Measurements from ENCODE around the gene KRTAP4-6. TPM values are rescaled to one million over a fixed set of nuclear protein-coding genes. Genes with fewer than 3 reads are reported as not detected.
"Not testable (repeated sequence)": the region's sequence is repeated elsewhere in the genome, so short reads cannot be mapped to it uniquely, and the experiment has no call there.

Gene KRTAP4-6
- polyA plus RNA-seq, 3 donors from 2014 or later = not detected

GRCh38 chr17:41160648-41161047 lies 20.3 kb upstream of the KRTAP4-6 start, which contains the start of gene KRTAP4-4:
Gene KRTAP4-4 (minus strand): TSS chr17:41160748. CDS start chr17:41160691, 57 bp downstream.
- Mint-ChIP-seq H3K9me3 (no peaks in the 10 kb centered on the region), H3K27ac (no peak within 1 kb of the TSS), H3K36me3 (no peaks in the 10 kb centered on the region), H3K4me3 (no peak within 1 kb of the TSS), H3K4me1 (no peaks in the 10 kb centered on the region), H3K27me3 (ENCODE audit: low read depth in 3 of 3) (peaks cover 4 to 12% (median 11%) of the 10 kb centered on the region in 3 donors)
- no peak for DNase-seq

- H3K27ac Mint-ChIP-seq, DNase-seq, H3K4me3 Mint-ChIP-seq, H3K4me1 Mint-ChIP-seq, H3K9me3 Mint-ChIP-seq, H3K36me3 Mint-ChIP-seq: not testable (repeated sequence)
- H3K27me3 Mint-ChIP-seq (ENCODE audit: low read depth in 3 of 3) = peaks cover 4 to 13% (median 12%) of the 10 kb centered on the region in 3 donors
Observed at GRCh38 chr17:41160190-41160589, 19.8 kb upstream of the KRTAP4-6 start.

DNA sequence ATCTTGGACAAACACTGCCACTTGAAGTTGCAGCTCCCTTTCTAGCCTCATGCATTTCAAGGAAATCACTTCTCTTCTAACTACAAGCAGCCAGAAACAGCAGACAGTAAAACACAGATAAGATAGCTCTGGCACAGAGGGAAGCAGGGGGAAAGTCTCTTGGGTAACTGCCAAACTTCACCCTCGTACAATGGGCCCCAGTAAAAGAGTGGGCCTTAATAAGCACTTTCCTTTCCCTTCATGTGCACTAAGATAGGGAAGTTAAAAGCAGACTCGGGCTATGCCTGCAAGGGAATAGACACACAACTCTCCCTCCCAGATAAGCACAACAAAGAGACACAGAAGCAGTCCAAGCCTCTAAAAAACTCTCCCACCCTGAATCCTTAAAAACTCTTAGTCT lies 13.5 kb upstream of the KRTAP4-6 start:
- no peaks in the 10 kb centered on the region for H3K36me3 Mint-ChIP-seq
- no peaks in the 10 kb centered on the region for H3K9me3 Mint-ChIP-seq
- H3K4me3 Mint-ChIP-seq = no peak overlapping the region
- H3K27me3 Mint-ChIP-seq (ENCODE audit: low read depth in 3 of 3) = peaks cover 2 to 12% (median 4%) of the 10 kb centered on the region in 3 donors
- H3K4me1 Mint-ChIP-seq = no peaks in the 10 kb centered on the region
- no peak for DNase-seq
- H3K27ac Mint-ChIP-seq = no peak overlapping the region

- no peak overlapping the region for H3K27ac Mint-ChIP-seq
- H3K4me1 Mint-ChIP-seq = no peaks in the 10 kb centered on the region
- DNase-seq = no peak
- no peak overlapping the region for H3K4me3 Mint-ChIP-seq
- no peaks in the 10 kb centered on the region for H3K36me3 Mint-ChIP-seq
- peaks cover 0 to 10% (median 3%) of the 10 kb centered on the region in 3 donors for H3K27me3 Mint-ChIP-seq (ENCODE audit: low read depth in 3 of 3)
- H3K9me3 Mint-ChIP-seq = no peaks in the 10 kb centered on the region
Observed at GRCh38 chr17:41151525-41151924, 11.2 kb upstream of the KRTAP4-6 start.

DNA sequence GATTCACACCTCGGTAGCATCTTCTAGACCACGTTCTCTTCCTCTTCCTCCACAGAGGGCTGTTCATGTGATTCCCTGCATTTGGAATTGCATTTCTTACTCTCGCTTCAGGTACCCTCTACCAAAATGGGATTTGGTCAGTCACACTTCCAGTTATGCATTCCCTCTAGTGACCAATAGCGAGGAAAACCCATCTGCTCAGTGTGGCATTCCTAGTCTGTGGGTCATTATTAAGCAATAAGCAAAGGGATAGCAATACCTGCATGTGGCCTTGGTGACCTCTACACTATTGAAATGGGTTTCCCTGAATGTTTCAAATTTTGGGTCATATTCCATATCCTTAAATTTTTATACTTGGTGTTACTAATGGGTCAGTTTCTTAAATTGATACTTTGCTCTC lies 9.7 kb upstream of the KRTAP4-6 start:
- Mint-ChIP-seq H3K9me3 (peaks cover 0 to 1% (median 0%) of the 10 kb centered on the region in 6 donors), H3K27ac (no peak overlapping the region), H3K36me3 (no peaks in the 10 kb centered on the region), H3K27me3 (ENCODE audit: low read depth in 3 of 3) (peaks cover 0 to 6% (median 3%) of the 10 kb centered on the region in 3 donors), H3K4me3 (no peak overlapping the region), H3K4me1 (no peaks in the 10 kb centered on the region)
- no peak for DNase-seq

- no peak within 1 kb of the TSS for H3K4me3 Mint-ChIP-seq
- H3K27ac Mint-ChIP-seq = no peak within 1 kb of the TSS
- peaks cover 0 to 2% (median 0%) of the 10 kb centered on the region in 6 donors for H3K9me3 Mint-ChIP-seq
- H3K36me3 Mint-ChIP-seq = no peaks in the 10 kb centered on the region
- peaks cover 0 to 6% (median 3%) of the 10 kb centered on the region in 3 donors for H3K27me3 Mint-ChIP-seq (ENCODE audit: low read depth in 3 of 3)
- no peak for DNase-seq
- H3K4me1 Mint-ChIP-seq = no peaks in the 10 kb centered on the region
Observed at GRCh38 chr17:41149652-41149985, 9.3 kb upstream of the KRTAP4-6 start, which contains the start of gene KRTAP4-5. Gene KRTAP4-5 (minus strand): TSS chr17:41149825. CDS start chr17:41149767, 58 bp downstream.

GRCh38 chr17:41148971-41149651 lies 8.8 kb upstream of the KRTAP4-6 start:
- H3K9me3 Mint-ChIP-seq; DNase-seq; H3K36me3 Mint-ChIP-seq; H3K4me3 Mint-ChIP-seq; H3K27me3 Mint-ChIP-seq (ENCODE audit: low read depth in 3 of 3); H3K4me1 Mint-ChIP-seq; H3K27ac Mint-ChIP-seq: not testable (repeated sequence)

DNA sequence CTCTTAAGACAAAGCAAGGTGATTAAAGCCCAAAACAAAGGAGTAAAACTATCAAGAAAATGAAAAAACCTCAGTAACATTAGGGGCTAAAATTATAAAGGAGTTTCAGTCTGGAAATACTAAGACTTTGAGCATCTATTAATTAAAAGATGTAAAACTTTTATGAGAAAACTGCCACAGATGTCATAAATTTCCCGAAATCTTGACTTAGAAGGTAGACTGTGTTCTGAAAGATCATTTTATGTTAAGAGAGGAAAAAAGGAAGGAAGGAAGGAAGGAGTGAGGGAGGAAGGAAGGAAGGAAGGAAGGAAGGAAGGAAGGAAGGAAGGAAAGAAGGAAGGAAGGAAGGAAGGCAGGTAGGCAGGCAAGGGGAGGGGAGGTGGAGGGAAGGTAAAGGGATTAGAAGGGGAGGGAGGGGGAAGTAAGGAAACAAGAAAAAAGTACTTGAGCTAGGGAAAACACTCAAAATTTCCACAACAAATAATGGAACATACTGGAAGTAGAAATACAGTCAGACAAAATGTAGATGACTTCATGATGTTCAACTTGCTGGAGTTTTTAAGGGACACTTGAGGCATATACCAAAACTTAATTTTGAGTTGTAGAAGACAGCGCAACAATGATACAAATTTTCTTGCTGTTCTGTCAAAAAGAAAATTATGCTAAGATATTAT lies 7.3 kb upstream of the KRTAP4-6 start:
- no peak for DNase-seq
- H3K36me3 Mint-ChIP-seq = peaks cover 0 to 7% (median 5%) of the 10 kb centered on the region in 3 donors
- no peak overlapping the region for H3K27ac Mint-ChIP-seq
- no peaks in the 10 kb centered on the region for H3K4me1 Mint-ChIP-seq
- no peak overlapping the region for H3K4me3 Mint-ChIP-seq
- H3K27me3 Mint-ChIP-seq (ENCODE audit: low read depth in 3 of 3) = peaks cover 0 to 6% (median 1%) of the 10 kb centered on the region in 3 donors
- peaks cover 6 to 10% (median 7%) of the 10 kb centered on the region in 6 donors for H3K9me3 Mint-ChIP-seq

- Mint-ChIP-seq H3K27me3 (ENCODE audit: low read depth in 3 of 3) (peaks cover 0 to 10% (median 1%) of the 10 kb centered on the region in 3 donors), H3K9me3 (peaks cover 6 to 22% (median 11%) of the 10 kb centered on the region in 6 donors), H3K4me1 (no peaks in the 10 kb centered on the region), H3K4me3 (no peak overlapping the region), H3K36me3 (peaks cover 0 to 7% (median 5%) of the 10 kb centered on the region in 3 donors), H3K27ac (no peak overlapping the region)
- no peak for DNase-seq
Observed at GRCh38 chr17:41145261-41145660, 4.9 kb upstream of the KRTAP4-6 start.

GRCh38 chr17:41144846-41145245 lies 4.5 kb upstream of the KRTAP4-6 start:
- no peaks in the 10 kb centered on the region for H3K4me1 Mint-ChIP-seq
- H3K27ac Mint-ChIP-seq = no peak overlapping the region
- DNase-seq = no peak
- peaks cover 0 to 10% (median 1%) of the 10 kb centered on the region in 3 donors for H3K27me3 Mint-ChIP-seq (ENCODE audit: low read depth in 3 of 3)
- H3K4me3 Mint-ChIP-seq = no peak overlapping the region
- H3K36me3 Mint-ChIP-seq = peaks cover 0 to 7% (median 5%) of the 10 kb centered on the region in 3 donors
- peaks cover 6 to 22% (median 11%) of the 10 kb centered on the region in 6 donors for H3K9me3 Mint-ChIP-seq

- Mint-ChIP-seq H3K27ac (no peak overlapping the region), H3K9me3 (peaks cover 6 to 27% (median 13%) of the 10 kb centered on the region in 6 donors), H3K4me1 (no peaks in the 10 kb centered on the region), H3K4me3 (no peak overlapping the region), H3K27me3 (ENCODE audit: low read depth in 3 of 3) (peaks cover under 1 to 19% (median 2%) of the 10 kb centered on the region in 3 donors), H3K36me3 (peaks cover 0 to 11% (median 10%) of the 10 kb centered on the region in 3 donors)
- no peak for DNase-seq
Observed at GRCh38 chr17:41141361-41141760, 1.0 kb upstream of the KRTAP4-6 start.

DNA sequence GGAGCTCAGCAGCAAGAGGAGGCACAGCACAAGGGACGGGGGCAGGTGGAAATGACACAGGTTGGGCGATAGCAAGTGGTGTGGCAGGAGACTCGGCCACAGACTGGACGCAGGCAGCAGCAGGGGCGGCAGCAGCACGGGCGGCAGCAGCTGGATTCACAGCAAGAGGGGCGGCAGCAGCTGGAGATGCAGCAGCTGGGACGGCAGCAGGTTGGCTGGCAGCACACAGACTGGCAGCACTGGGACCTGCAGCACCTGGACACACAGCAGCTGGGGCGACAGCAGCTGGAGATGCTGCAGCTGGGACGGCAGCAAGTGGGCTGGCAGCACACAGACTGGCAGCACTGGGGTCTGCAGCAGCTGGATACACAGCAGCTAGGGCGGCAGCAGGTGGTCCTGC lies 479 bp downstream of the KRTAP4-6 start:
- peaks cover 0 to 11% (median 10%) of the 10 kb centered on the region in 3 donors for H3K36me3 Mint-ChIP-seq
- peaks cover 1 to 19% (median 2%) of the 10 kb centered on the region in 3 donors for H3K27me3 Mint-ChIP-seq (ENCODE audit: low read depth in 3 of 3)
- H3K4me3 Mint-ChIP-seq, H3K27ac Mint-ChIP-seq, DNase-seq, H3K4me1 Mint-ChIP-seq: not testable (repeated sequence)
- H3K9me3 Mint-ChIP-seq = peaks cover 6 to 27% (median 12%) of the 10 kb centered on the region in 6 donors

DNA sequence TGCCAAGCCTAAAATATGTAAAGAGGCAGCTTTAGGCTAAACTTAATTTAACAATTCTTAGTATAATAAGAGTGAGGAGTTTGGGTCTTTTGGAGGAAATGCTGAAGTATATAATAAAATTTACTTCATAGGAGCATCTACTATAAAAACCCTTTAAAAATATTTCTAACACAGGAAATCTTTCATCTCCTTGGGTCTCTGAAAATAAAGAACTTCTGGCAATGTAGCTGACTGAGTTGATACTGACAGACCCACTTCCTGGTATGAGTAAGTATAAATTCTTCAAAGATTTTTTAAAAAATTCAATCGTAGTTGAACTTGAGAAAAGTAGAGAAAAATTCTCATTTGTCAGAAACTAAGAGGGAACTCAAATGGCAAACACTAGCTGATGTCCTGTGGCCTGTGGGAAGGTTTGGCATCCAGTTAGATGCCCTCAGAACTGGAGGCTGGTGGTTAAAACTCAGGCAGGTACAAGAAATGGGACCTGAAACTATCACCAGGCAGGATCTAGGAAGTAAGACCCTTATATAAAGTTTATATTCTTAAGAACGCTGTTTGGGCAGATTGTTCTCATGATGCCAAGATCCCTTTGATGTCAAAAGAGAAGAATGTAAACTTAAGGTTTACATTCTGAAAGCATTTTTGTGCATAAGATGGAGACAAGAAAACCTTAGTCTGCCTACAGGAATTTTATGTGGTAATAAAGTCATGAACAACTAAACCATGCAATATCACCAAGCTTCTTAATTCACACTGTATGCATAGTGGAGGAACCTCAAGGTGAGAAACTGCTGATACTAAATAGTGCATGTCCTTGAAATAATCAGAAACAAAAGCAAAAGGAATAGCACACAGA lies 6.2 kb downstream of the KRTAP4-6 start:
- Mint-ChIP-seq H3K27ac (no peak overlapping the region), H3K4me3 (no peak overlapping the region), H3K27me3 (ENCODE audit: low read depth in 3 of 3) (peaks cover 1 to 12% (median 2%) of the 10 kb centered on the region in 3 donors), H3K36me3 (no peaks in the 10 kb centered on the region), H3K9me3 (no peaks in the 10 kb centered on the region), H3K4me1 (peaks cover 0 to 7% of the 10 kb centered on the region in 2 donors)
- DNase-seq = no peak
